ENCODE data around the gene GOPC.
A peak's percentile ranks its signal among the peaks of the same experiment; 100 is the strongest.

GOPC gene

DNA sequence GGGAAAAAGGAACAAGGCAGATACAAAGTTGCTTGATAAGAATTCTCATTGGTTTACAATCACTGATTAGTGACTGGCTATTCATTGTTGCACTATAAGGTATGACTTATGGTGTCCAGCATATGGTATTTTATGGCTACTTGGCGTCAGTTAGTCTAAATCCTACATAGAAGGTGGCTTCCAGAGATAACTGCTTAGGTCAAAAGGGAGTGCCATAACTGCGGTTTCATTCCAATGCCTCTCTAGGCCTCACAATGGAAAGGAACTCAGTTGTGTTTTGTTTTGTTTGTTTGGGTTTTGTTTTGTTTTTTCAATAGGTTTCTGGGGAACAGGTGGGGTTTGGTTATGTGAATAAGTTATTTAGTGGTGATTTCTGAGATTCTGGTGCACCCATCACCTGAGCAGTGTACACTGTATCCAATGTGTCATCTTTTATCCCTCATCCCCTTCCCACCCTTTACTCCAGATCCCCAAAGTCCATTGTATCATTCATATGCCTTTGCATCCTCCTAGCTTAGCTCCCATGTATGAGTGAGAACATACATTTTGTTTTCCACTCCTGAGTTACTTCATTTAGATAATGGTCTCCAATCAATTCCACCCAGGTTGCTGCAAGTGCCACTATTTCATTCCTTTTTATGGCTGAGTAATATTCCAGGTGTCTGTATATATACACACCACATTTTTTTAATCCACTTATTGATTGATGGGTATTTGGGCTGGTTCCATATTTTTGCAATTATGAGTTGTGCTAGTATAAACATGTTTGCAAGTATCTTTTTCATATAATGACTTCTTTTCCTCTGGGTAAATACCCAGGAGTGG is 7.0 kb downstream of the GOPC start:
- DNase-seq = no peak

DNA sequence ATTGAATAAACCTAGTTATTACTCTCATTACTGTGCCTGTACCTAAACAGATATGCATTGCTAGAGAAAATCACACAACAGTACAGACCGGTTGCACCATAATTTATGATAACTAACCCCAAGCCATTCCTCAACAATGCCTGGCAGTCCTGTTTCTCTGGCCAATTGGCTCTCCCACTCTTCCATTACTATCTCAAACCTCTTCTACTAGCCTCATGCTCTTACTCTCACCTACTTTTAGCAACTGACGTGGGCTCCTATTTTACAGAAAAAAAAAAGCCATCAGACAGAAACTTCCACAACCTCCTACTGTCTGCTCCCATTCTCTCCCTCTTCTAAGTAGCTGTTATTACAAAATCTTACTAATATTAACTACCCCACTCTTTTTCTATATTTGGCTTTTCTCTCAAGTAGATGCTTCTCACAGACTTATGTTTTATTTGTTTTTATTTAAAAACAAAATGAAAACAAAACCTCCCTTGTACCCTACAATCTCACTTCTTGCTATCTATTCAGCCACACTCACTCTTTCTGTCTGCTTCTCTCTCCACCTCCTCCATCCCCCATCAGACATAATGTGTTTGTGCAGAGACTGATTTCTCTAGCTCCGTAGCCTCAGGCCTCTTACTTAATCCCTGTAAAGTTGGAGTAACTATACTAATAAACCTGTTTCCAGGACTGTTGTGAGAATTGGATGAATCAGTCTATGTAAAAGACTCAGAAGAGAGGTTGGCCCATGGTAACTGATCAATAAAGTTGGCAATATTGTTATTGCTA is 9.1 kb downstream of the GOPC start:
- DNase-seq = no peak

DNA sequence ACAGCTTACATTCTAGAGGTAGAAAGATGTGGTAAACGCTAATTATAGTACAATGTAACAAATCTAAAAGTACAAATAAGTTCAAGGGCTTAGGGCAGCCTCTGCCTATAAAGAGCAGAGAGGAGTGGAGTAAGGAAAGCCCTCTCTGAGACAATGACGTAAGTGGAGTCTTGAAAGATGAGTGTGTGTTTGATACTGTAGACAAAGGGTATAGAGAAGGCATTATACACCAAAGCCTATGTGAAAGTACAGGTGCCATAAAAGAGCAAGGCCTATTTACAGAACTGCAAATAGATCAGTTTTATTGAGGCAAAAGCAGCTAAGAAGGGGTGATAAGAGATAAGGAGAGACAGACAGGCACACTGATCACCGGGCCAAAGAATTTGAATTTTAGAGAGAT is 10.9 kb downstream of the GOPC start:
- no peak for DNase-seq

DNA sequence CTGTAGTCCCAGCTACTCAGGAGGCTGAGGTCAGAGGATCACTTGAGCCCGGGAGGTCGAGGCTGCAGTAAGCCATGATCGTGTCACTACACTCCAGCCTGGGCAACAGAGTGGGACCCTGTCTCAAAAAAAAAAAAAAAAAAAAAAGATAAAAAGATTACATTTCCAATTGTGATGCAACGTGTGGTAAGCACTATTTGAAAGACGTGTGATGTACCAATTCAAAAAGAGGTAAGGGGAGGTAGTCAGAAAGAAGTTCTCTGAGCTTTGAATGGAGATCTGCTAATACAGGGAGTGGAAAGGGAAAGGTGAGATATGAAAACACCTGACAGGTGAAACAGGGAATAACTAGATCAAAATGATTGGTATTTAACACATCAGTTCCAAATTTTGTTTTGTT is 11.9 kb downstream of the GOPC start:
- DNase-seq = no peak

DNA sequence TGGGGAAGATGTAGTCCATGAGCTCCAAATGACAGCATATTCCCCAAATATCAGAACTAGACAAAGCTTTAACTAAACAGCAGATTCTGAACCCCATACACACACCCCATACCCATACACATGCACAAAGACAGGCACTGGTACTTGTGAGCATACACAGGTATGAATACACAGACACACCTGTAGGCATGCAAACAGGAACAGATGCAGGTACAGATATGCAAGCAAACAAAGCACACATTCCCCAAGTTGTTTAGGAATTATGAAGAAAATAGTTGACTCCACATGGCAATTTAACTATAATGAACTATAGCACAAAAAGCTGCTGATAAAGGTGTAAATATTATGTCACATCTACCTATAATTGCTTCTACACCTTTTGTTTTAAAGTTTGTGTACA is 16.7 kb downstream of the GOPC start:
- DNase-seq = no peak

DNA sequence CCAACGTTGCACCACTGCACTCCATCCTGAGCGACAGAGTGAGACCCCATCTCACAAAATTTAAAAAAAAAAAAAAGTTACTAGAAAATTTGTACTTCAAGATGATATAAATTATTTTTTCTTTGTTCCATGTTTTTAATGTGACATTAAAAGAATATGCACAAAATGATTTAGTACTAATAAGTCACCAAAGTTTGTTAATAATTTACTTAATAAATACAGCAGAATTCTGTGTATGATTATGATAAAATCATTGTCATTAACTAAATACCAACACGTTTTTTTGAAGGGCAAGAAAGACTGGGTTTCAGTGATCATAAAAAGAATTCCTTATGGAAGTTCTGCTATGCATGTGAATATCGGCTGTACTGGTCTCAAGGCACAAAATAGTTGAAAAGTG is 28.1 kb downstream of the GOPC start:
- no peak for DNase-seq

DNA sequence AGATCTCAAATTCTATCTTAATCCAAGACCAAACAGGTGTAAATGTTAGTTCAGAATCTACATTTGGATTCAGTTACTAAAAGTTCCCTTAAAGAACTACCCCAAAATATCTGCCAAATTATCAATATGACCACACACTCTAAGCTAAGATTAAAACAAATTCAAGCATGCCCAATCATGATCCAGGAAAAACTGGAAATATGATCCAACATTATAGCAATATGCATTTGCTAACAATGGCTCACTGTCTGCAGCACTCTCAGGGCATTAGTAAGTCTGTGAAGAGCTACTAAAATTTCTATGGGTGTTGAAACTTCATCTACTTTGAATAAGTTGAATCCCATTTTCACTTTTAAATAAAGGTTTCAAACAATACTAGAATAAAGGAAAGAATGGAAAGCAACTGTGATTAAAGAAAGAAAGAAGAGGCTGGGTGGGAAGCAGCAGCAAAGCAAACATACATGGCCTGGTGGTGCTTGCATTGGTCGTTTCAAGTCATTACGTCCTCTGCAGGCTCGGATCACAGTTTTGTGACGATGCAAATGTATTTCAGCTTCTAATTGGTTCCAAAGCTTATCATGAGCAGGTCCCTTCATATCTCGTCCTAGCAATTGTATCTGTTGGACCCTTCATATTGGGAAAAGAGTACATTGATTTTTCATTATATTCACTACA is 29.2 kb downstream of the GOPC start:
- DNase-seq = no peak

DNA sequence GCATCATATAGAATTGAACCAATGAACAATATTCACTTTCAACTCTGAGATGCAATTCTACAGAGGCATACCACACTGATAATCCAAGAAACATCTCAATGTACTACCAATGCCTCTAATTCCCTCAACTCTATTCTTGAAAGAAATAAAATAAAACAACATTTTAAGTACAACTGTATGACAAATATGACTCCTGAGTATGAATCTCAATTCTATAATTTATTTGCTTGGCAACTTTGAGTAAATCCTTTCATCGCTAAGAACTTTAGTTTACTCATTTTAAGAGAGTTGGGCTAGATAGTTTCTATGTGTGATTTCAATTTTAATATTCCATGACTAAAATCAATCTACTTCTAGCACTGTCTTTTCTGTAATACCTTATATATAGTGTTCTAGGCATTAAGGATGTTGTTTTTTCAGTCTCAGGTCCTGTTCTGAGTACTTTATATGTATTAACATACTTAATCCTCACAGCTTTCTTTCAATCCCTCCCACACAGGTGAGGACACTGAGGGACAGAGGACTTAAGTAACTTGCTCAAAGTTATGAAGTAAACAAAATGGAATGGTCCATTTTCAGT is 33.4 kb downstream of the GOPC start:
- no peak for DNase-seq

DNA sequence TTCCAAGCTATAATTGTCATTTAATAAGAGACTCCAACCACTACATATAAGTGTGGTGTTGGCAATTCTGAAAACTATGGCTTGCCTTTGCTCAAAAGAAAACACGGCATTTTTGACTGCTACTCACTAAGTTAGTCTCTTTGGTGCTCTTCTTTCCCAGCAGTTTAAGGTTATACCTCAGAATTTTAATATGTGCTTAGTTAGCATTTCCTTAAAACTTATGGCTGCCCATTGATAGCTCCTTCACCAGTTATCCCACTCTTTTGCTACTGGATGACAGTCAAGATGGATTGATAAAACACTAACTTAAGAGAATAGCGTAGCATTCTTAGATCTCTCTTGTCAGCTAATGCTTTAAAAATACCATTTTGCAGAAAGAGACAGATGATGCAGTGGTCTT is 34.1 kb downstream of the GOPC start:
- no peak for DNase-seq

DNA sequence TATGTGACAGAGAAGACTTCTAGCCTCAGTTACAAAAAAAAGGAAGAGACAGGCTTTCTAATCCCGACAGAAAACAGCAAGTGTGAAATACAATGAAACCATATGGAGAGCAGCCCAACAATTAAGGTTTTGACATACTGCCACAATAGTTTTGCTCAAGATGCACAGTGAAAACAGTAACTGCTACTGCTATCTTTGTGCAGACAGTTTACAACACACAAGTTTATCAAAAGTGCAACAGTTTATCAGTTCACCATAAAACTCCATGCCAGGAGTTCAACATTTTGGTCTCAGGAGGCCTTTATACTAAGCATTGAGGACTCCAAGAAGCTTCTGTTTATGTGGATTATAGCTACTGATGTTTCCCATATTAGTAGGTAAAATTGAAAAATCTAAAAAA is 37.6 kb downstream of the GOPC start:
- DNase-seq = no peak

DNA sequence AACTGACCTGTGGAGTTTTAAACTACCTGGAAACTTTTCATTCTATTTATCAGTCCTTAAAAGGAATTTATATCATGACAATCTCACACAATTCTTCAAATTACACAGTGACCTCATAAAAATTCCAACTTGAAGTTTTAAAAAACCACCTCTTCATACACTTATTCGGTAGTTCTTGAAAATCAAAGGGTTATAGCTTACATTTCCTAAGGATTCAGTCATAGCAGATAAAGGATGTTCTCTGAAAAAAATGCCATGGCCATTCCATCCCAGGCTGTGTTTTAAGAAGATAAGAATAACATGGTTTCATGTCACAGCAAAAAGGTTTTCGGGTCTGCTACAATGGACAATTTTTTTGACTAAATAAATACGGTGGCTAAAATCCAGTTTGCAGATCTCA is 41.2 kb downstream of the GOPC start:
- DNase-seq = no peak

DNA sequence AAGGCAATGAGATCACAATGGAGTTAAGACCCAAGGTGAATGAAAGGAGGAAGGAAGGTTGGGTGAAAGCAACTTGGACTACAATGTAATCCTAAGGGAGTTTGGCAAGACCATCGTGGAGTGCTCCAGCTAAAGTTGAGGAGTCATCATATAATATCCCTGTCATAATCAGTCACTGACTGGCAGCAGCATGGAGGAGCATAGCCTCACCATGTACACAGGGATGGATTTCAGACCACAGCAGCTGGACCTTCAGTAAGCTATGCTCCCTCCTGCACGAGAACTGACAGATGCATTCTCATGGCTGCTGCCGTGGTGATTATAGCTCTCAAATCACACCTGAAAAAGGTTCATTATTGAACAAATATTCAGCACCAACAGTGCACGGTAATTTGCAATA is 43.0 kb downstream of the GOPC start:
- DNase-seq = no peak

DNA sequence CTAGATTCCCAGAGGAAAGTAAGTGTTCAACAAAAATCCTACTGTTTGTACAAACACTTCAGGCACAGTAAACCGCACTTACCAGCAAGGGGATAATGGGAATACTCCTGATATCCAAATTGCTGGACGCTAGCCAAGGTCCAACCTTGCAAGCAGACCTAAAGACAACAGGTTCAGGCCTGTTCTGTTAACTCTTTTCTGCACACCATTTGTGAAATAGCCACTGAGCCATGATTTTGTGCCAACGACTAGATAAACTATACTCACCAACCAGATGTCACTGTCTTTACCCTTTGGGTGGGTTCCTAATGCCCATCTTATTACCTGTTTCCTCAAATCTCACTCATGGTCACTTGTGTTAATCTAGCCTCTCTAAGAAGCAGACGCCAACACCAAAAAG is 43.5 kb downstream of the GOPC start:
- no peak for DNase-seq

DNA sequence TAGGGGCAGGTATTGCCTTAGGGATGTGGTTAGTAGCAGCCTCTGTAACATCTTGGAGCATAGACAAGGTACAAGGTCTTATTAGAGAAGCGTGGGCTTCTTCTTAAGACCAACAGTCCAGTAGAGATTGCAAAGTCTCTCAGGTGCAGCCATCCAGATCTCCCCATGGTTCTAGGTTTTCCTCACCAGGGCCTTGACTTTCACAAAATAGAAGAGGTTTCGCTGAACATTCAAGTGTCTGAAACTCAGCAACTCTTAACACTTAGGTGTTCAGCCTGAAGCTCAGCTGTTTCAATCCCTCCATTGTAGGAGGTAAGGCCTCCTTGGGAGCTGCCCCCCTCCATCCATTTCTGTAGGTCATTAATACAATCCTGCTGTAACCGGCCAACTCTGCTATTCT is 44.4 kb downstream of the GOPC start:
- no peak for DNase-seq

DNA sequence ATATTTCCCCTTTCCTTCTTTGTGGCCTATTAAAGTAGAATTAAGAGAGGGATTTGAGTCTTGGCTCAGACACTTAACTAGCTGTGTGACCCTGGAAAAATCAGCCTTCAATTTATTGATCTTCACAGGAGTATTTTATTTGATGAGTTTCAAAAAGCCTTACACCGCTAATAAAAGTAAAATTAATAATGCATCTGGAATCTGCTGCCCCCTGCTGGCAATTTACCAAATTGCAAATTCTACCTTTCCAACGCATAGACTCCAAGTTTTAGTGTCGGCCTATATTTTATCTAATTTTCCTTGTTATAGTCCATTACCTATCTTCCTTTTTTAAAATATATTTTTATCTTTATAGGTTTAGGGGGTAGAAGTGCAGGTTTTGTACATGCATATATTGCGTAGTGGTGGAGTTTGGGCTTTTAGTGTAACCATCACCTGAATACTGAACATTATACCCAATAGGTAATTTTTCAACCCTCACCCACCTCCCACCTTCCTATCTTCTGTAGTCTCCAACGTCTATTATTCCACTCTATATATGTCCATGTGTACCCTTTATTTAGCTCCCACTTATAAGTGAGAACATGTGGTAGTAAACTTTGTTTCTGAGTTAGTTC is 46.3 kb downstream of the GOPC start:
- DNase-seq = peak; percentile 62

DNA sequence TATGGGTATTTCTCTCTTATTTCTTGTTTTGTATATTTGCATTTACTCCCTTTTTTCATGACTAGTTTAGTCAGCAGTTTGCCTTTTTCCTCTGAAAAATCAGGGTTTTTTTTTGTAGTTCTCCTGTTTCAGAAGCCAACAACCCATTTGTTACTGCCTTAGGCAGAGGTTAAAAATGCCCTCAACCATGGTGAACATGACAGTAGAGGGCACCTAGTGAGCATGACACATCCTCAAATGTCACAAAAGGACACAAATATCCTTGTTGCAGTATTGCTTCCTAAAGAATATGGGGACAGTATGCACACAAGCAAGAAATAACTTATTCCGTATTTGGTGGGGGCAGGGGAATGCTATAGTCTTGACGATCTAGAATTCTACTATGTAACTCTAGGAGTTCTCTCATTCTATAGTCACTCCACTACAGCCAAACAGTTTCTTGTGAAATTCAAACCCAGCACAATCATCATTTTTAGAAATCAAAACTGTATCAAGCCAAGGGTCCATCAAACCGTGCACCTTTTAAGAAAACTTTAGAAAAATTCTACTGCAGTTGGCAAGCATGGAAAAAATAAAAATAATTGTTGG is 47.0 kb downstream of the GOPC start:
- DNase-seq = no peak

DNA sequence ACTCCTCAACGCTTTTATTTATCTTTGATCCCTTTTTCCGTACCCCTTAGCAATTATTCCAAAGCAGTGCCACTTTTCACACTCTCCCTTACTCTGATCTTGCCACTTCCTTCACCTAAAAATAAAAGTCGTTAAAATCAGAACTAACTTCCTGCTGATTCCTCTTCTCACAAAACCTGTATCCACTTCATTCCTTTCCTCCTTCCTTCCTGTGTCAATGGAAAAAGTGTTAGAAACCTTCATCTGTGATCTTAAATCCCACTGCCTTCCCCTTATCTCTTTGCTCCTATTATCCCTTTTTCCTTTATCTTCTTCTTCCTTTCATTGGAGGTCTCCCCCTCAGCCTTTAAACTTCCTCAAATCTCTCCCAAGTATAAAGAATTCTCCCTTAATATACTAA is 49.2 kb downstream of the GOPC start:
- DNase-seq = no peak

DNA sequence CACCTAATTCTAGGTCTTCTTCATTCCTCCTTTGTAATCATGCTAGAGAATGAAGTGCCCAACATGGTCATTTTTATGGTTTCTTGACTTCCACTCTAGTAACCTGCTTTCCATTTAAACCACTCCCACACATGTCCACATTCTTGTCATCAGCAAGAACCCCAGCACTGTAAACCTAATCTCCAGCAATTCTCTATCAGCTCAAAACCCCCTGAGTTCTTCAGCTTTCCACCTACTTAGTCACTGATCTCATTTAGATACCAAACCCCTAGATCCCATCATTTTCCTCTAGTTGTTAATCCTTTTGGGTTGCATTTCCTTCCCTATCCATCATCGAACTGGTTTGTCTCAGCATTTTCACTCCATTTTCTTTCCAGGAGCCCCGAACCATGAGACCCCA is 49.7 kb downstream of the GOPC start:
- DNase-seq = no peak

DNA sequence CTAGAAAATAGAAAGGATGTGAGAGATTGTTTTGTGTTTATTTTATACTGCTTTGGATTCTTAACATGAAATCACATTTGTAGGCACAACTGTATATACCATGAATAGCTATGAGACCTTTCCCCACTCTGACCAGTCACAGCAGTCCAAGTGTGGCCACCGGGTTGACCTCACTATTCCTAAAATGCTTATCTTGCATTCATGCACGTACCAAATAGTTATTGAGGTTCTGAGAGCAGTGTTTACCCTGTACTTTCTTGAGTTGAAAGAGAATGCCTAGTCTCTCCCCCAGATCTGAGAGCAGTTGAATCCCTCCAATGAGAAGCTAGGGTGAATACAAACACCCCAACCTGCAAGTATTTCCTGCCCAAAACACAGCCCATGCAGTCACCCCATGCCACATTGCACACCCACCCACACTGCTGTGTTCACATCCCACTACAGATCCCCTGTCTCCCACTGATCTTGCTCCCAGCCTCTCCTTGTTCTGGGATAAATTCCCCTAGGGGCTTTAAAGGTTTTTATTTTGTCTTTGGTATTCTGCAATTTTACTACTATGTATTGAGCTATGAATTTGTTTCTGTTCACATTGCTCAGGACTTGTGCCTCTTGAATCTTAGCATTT is 51.6 kb downstream of the GOPC start:
- no peak for DNase-seq

DNA sequence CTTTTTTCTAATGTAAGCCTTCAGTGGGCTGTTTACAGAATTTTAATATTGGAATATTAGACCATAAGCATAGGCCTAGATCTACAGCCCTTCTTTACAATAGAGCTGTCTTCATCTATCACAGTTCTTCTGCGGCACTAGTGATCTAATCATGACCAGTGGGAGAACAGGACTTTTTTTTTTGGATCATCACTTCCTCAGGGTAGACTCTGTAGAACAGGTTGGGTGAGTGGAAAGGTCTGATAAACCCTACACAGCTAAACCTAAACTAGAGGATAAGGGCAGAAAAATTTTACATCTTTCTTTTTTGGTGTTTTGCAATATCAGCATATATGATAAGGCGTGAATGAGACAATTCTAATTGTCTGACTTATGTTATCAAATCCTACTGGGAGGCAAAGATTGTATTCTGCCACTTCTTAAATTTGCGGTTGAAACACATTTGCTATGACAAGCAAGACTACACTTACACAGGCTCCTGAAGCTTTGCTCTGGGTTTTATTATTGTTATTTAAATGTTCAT is 52.2 kb downstream of the GOPC start:
- DNase-seq = no peak

DNA sequence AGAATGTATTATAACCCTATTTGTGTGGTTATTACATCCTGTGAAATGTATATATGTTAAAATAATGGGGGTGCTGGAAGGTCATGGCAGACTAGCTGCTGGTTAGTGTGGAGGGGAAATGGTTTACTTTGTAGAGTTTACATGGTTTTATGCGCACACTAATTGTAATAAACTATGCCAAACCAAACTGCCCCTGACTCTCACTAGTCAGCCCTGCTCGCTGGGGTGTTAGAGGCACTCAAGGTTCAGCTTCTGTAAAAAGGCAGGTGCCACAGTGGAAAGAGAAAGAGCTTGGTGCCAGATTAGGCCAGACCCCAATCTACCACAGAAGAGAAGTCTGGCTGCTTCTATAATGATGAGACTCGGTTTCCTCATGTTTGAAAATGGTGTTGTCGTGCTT is 52.7 kb downstream of the GOPC start:
- DNase-seq = no peak

DNA sequence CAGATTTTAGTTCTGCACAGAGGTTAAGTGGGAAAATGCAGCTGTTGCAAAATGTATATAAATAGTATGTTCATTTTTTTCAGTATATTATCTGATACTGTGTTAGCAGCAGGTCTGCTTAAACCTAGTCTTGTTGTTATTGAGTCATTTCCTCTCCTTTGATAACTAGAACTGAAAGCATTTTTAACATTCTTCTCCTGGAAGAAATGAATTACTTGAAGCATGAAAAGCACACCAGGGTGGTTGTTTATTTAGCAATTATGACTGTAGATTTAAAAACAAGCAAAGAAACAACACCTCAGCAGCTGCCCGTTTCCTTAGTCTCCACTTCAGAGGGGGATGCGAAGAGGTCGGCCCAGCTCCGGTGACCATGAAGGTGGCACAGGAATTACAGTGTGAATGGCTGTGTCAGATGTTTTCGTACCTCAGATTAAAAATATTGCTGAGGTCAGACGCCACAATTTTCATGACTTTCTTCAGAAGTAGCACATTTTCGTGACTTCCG is 53.5 kb downstream of the GOPC start:
- no peak for DNase-seq

All from activated T-cell treated with anti-CD3 and anti-CD28 coated beads for 4 hours (primary cell).